Glomerular visceral epithelial cell (primary cell): Measurements from ENCODE around the gene ADARB2.
A peak's percentile ranks its signal among the peaks of the same experiment; 100 is the strongest.

Source experiments
- DNase-seq: peaks from one replicate; pipeline ENCODE4 v3.0.0-alpha.2; 2016; ENCODE audit errors: extremely low spot score

ADARB2 gene

DNA sequence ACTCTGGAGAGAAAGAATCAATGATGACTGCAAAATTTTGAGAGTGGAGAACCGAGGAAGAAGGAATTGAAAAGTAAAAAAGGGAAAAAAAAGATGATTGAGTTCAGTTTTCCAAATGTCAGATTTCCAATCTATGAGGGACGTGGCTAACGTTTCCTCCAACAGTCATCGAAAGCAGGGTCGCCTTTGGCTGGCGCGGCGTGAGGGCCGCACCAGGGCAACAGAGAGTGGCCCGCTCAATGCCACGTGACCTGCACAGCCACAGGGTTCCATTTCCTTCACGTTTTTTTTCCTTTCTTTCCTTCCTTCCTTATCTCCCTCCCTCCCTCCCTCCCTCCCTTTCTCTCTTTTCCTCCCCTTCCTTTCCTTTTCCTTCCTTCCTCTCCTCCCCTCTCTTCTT is 579.3 kb downstream of the ADARB2 start:
- no peak for DNase-seq

DNA sequence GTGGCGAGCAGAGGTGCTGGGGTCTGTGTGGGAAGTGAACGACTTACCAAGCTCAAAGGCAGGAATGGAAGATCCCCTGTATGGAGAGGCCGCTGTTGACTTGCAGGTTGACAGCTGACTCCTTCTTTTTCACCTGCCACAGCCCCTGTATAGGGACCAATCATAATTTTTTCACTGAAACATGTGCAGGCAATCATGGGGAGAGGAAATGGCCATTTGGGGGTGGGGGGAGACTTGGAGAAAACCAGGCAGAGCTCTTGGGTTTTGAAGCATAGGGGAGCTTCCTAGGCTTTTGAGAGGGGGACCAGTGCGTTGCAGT is 579.8 kb downstream of the ADARB2 start:
- DNase-seq = no peak

DNA sequence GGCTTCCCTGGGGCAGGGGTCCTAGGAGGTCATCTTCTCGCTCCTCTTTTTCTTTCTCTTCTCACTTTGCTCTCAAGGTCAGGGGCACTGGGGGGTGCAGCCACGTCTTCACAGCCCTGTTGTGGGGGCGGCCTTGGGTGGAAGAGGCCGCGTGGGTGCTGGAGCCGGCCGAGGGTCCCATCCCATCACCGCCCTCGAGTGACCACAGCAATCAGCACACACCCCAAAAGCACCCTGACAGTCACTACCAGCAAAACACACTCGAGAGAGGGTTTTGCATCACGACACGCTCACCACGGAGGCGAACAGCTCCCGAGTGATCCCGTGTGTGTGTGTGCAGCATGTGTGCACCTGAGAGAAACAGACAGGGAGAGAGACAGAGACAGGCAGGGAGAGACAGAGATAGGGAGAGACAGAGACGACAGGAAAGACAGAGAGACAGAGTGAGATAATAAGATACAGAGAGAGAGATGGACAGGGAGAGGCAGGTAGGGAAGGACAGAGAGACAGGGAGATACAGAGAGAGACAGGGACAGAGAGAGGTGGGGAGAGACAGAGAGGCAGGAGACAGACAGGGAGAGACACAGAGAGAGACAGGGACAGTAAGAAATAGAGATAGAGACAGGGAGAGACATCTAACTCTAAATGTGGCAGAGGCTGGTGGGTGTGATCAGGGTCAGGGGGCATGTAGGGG is 580.3 kb downstream of the ADARB2 start:
- DNase-seq = no peak

DNA sequence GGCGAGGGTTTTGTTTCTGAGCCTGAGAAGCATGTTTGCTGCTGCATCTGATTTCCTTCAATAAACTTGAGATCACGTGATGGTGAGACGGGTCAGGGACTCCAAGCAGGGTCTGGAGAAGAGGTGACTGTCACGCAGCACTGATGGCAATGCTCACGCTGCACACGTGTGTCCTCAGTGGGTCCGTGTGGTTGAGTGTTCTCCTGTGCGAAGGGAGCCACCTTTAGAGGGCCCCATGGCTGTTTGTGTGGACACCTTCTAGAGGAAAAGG is 580.8 kb downstream of the ADARB2 start:
- no peak for DNase-seq

DNA sequence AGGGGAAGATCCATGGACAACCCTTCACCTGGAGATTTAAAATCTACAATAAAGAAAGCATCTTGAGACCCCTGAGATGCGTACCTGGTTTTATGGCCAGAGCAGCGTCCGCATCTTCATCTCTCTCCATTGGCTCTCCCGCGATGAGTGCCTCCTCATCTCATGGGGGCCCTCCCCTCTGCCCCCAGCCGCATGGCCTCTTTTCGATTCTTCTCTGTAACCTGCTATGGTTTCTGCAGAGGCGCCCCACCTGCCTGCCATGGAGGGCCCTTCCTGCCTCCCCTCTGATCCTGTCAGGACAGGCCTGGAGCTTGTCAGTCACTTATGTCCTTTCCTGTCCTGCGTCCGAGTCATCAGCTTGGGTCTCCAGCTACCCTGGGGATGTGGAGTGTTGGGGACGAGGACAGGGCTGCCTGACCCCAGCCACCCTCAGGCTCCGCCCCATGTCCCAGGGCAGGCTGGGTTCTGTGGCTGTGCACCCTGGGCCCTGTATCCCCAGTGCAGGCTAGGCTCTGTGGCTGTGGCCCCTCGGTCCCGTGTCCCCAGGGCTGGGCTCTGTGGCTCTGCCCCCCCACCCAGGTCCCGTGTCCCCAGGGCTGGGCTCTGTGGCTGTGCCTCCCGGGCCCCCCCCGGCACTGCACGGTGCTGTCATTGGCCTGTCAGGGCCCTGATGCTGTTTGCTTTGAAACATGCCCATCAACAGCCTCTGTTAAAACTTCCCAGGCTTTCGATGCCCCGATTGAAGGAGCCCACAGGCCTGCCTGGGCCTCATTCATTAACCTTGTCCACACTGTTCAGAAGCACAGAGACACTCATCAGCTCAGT is 581.3 kb downstream of the ADARB2 start:
- DNase-seq = no peak

DNA sequence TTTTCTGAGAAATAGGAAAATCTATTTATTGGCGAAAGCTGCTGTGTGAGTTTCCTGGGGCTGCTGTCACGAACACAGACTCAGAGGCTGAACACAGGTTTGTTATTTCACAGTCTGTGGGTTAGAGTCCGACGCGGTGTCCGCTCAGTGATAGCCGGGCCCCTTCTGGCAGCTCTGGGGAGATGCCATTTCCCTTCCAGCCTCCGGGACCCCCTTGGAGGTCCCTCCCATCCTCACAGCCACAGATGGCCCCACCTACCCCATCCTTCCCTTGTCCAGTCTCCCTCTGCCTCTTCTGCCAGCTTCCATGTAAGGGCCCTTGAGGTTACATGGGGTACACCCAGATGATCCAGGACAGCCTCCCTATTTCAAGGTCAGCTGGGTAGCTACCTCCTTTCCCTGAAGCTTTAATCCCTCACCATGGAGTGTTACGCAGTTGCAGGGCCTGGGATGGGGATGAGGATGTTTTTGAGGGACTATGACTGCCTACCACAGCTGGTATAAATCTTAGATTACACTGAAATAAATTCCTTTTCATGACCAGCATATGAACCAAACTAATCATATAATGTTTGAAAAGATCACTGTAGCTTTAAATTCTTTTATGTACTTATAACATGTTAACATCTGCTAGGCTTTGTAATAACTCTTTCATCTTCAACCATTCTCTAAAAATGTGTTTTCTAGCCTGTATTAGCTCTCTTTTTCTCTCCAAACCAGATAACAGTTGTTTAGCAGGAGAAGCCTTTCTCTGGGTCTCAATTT is 582.6 kb downstream of the ADARB2 start:
- no peak for DNase-seq

DNA sequence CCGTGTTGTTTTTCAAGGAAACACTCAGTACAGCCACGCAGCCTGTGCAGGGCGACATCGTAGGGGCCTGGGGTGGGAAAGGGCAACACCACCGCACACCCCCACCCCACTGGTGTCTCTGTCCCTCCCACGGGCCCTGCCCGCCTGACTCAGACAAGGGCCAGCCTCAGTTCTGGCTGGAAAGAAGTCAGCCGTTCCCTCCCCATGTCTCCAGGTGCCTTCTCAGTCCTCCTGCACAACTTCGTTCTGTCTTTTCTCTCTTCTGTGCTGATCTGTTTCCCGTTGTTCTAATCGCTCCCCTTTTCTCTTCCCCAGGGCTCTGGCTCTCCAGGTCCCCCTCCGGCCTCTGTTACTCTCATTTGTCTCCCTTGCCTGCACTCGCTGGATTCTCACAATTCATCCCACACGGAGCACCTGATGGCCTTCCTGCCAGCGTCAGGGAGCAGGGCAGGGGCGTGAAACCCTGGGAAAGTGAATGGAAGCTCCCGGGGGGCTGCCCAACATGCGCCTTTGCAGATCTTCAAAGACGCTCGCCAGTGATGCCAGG is 583.4 kb downstream of the ADARB2 start:
- no peak for DNase-seq

DNA sequence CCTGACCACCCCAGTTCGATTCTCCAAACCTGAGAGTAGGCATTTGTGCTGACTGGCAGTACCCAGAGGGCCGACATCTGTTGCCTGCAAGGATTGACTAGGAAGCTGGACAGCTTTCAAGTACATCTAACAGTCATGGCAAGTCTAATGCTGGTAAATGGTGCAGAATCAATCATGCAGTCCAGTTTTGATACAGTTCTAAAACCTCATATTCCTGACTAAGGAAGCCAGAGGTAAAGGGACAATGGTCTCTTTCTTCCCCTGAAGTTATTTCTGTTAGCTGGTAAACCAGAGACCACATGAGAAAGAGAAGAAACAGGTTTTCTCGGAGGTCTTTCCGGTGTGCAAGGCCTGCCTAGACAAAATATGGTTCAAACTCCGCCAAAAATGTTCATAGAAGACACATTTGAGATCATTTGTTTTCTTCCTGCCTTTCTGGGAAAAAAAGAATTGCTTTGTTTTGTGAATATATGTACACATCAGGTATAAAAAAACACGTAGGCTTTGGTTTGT is 584.0 kb downstream of the ADARB2 start:
- no peak for DNase-seq

DNA sequence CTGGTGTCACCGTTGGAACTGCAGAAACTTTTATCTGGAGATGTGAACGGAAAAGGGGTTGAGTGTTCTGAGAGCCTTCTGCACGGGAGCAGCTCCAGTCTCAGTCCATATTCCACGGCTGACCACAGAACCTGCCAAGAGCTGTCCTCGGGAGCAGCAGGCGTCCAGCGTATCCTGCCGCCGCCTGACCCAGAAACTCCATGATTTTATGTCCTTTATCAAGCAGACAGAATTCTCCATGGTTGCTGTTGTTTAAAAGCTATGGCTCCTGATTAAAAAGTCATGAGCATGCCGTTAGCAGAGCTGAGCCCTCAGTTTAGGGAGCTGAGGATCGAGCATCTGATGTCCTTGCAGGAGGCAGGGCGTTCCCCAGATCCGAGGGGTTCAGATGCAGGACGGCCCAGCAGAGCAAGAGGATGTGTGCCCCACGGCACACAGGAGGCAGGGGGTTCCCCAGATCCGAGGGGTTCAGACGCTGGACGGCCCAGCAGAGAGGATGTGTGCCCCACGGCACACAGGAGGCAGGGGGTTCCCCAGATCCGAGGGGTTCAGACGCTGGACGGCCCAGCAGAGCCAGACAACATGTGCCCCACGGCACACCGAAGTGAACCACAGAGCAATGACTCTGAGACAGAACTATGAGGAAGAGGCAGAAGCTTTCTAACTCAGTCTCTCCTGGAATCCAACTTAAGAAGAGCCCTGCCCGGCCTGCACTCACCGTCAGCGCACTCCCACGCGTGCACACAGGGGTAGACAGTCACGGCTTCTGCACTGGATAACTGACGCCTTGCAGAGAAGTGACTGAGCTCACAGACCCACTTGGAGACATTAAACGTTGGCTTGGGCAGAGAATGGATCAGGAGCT is 584.7 kb downstream of the ADARB2 start:
- no peak for DNase-seq

DNA sequence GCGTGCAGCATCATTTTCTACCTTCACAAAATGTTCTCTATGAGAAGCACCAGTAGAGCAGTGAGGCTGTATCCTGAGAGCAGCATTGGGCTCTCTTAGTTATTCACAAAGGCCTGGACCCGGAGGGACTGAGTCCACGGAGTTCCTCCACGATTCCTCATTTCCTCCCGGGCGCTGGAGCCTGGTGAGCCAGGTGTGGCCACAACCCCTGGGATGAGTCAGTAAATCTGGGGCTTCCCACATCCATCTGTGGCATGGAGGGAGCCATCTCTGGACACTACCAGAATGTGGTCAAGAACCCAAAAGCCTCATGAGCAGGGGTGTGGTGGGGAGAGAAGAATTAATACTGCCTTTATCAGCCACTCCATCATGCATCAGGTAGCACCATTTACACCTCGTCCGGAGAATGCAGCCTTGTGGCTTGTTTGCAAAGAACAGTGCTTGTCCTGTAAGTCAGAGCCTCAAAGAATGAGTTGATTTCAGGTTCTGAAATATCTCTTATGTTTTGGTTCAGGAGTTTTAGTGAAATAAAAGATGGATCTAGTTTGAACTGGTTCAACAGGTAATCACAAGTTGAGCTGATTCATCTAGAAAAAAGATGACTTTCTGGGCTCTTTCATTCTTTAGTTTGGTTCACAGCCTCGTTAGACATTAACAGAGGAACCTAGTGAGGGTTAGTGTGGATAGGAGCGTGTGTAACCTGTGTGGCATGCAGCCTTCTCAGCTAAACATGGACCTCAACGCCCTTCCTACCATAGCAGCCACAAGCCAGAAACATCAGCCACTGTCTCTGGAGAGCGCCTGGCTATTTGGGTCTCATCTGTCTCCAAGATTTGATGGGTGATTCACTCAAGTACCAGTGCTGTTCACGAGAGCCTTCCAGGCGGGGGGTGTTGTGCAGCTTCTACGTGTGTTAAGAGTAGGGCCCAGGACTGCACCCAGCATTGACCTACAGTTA is 586.0 kb downstream of the ADARB2 start:
- peak; percentile 84 for DNase-seq

DNA sequence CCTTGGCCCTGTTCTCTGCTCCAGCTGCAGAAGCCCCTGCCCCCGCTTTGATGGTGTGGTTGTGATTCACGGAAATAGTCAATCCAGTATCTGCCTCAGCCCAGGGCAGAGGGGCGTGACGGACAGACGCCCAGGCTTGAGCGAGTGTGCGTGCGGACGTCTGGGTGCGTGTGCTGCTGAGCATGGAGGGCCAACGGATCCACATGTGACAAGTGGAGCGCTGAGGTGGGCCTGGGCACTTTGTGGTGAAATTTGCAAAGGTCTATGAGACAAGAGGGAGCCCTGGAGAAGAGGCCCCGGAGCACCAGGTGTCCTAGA is 586.7 kb downstream of the ADARB2 start:
- DNase-seq = peak; percentile 20

DNA sequence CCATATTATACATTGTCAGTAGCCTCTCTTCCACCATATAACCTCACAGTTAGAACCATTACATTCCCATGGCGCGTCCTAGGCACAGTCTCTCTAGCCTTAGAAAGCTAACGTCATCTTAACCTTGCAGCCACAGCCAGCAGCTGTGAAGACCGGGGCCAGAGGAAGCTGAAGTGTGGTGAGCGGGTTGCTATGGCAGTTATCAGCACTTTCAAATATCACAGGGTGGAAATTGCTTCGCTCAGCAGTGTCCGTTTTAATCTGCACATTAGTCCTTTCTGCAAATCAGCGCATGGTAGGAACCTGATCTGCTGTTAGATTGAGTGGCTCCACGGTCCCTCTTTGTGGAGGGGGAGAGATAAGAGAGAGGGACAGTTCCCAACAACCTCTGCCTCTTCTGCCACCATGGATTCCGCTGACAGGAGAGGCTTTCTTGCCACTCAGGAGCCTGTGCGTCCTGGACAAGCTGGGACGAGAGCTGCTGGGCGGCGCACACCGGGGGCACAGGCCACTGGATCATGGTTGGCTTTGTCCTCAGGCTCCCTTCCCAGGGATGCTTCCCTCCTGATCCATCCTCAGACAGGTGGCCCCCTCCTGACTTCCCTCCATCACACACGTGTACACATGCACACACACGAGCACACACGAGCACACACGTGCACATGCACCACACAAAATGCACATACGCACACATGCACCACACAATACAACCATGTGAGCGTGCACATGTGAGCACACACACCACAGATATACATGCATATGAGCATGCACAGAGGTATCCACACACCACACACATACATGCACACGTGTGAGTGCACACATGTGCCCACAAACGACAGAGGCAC is 587.3 kb downstream of the ADARB2 start:
- no peak for DNase-seq

DNA sequence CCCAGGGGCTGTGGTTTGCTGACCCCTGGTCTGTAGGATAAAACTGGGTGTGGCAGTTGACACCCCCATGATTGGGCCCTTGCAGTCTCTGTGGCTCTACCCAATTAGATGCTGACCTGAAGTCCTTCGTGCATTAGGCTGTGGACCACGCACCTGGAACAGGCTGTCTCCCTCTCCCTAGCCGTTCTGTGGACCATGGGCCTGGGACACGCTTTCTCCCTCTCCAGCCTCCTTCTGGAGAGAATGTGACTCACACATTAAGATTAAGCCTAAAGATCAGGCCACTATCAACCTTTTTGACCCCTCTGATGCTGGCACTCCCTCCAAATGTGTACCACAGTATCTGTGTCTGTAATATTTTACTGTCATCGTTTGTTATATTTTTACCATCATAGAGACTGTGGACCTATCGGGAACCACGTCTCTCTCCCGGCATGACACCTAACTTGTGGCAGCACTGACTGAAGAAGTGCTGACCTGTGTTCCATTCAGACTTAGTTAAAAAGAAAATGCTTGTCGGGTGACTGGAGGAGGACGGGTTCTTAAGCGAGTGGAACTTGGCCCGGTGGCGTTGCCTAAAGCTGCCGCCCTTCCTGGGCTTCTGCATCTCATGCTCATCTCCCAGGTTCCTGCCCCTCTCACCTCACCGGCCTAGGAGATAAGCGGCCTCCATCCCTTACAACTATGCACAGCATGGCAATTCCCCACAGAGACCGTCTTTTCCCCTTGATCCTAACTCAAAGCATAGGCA is 588.3 kb downstream of the ADARB2 start:
- no peak for DNase-seq

DNA sequence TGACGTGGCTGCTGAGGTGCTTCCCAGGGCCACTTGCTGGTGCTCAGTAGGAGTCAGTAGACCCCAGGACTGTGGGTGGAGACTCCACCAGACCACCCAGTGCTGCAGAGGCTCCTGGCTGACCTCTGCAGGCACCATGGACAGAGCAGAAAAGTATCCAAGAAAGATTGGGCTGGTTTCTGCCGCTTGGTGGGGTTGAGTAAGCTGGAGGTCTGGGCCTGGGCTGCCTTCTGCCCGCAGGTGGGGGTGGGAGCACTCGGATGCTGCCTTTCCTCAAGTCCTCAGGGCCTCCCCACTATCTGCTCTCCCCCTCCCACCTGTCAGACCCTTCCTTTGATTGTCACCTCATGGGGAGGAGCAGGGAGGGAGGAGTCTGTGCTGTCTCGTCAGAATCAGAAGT is 589.5 kb downstream of the ADARB2 start:
- no peak for DNase-seq

DNA sequence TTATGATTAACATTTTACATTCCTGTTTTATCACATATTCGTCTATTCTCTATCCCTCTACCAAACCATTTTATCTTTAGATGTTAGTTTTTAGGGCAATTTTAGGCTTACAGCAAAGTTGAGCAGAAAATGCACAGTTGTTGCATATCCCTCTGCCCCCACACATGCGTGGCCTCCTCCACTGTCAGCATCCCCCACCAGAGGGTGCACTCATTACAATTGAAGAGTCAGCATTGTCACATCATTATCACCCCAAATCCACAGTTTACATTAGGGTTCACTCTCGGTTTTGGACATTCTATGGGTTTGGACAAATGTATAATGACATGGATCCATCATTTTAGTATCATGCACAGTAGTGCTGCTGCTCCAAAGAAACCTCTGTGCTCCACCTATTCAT is 594.7 kb downstream of the ADARB2 start:
- DNase-seq = no peak

DNA sequence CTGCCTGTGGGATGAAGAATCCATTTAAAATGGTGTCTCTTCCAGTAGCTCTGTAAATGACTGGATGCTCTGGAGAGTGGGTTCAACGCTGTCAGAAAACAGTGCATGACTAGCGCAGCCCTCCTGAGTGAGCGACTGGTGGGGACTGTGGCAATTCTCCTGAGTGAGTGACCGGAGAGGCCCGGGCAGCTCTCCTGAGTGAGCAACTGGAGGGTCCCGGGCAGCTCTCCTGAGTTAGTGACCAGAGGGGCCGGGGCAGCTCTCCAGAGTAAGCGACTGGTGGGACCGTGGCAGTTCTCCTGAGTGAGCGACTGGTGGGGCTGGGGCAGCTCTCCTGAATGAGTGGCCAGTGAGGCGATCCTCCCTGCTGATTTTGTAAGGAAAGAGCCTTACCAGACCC is 595.6 kb downstream of the ADARB2 start:
- no peak for DNase-seq

DNA sequence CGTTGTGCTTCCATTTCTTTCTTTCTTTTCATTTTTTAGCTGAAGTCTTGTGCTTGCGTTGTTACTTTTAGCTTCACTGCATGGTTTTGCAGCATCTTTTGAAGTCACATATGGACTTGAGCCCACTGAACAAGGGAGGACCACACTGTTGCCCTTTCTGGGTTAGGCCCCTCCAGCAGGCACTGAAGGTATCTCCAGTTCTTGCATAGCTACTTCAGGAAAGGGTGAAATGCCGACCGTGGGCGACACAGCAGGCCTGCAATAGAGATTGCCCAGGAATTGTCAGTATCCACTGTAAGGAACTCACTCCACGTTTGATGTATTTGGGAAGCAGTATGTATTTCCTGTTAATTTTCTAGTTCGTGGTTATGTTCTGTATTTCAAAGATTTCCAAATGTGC is 596.1 kb downstream of the ADARB2 start:
- no peak for DNase-seq

DNA sequence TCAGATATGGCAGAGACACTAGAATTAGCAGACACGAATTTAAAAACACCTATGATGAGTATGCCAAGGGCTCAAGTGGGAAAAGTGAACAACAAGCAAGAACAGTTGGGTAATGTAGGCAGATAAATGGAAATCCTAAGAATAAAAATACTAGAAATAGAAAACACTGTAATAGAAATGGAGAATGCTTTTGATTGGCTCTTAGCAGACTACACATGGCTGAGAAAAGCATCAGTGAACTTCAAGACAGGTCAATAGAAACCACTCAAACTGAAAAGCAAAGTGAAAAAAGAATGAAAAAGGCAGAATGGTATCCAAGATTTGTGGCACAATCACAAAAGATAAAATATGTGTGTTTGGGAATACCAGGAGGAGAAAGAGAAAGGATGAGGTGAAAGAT is 598.8 kb downstream of the ADARB2 start:
- DNase-seq = no peak
